ENCODE measurements around the gene ATP6V0A1. TPM values are rescaled to one million over a fixed set of nuclear protein-coding genes. Genes with fewer than 3 reads are reported as not detected.
"Not testable (repeated sequence)": the region's sequence is repeated elsewhere in the genome, so short reads cannot be mapped to it uniquely, and the experiment has no call there.

ATP6V0A1 gene
- polyA plus RNA-seq, 2 donors, result 27.0 to 27.5 TPM

GRCh38 chr17:42431758-42432161, 26.9 kb upstream of the ATP6V0A1 start:
- WGBS, 2 donors, result 41 to 44% methylated on average over 3 of the region's 3 CpGs
- Histone ChIP-seq H3K36me3 (ENCODE audit: control insufficient read depth in 2 of 2, insufficient read depth in 2 of 2, low read length in 1 of 2) (no peaks in the 10 kb centered on the region), H3K9me3 (ENCODE audit: control insufficient read depth in 2 of 2, insufficient read depth in 1 of 2, low read depth in 1 of 2, low read length in 1 of 2) (no peaks in the 10 kb centered on the region), H3K27me3 (ENCODE audit: control insufficient read depth in 1 of 2, insufficient read depth in 2 of 2, low read length in 2 of 2) (no peaks in the 10 kb centered on the region), H3K27ac (ENCODE audit: low read depth in 2 of 2, low read length in 1 of 2) (no peak overlapping the region), H3K4me3 (ENCODE audit: low read depth in 1 of 2, low read length in 2 of 2) (no peak overlapping the region), H3K4me1 (ENCODE audit: control insufficient read depth in 2 of 2, insufficient read depth in 2 of 2, low read length in 1 of 2) (peaks cover 0 to 5% of the 10 kb centered on the region in 2 donors)

DNA sequence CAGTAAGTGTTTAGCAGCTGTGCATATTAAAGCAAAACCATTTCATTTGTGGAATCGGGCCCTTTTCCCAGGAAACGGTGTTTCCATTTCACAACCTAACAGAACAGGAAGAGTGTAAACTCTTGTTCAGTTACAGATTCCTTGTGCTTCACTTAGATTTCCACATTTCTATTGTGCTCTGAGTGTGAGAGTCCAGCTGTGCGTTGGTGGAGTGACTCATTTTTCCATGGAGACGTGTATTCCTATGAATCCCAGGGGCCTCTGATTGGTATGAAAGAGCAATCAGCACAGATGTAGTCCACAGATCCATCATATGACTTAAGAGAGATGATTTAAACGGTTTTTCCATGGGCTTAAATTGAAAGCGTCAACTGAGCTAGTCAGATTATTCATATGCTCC, 22.3 kb upstream of the ATP6V0A1 start:
- 43 to 63% methylated on average over 6 of the region's 6 CpGs for WGBS, 2 donors
- Histone ChIP-seq H3K4me3 (ENCODE audit: low read depth in 1 of 2, low read length in 2 of 2) (no peak overlapping the region), H3K4me1 (ENCODE audit: control insufficient read depth in 2 of 2, insufficient read depth in 2 of 2, low read length in 1 of 2) (no peaks in the 10 kb centered on the region), H3K27ac (ENCODE audit: low read depth in 2 of 2, low read length in 1 of 2) (peak overlapping the region in 1 of 2 donors; percentile 49), H3K27me3 (ENCODE audit: control insufficient read depth in 1 of 2, insufficient read depth in 2 of 2, low read length in 2 of 2) (no peaks in the 10 kb centered on the region), H3K36me3 (ENCODE audit: control insufficient read depth in 2 of 2, insufficient read depth in 2 of 2, low read length in 1 of 2) (no peaks in the 10 kb centered on the region), H3K9me3 (ENCODE audit: control insufficient read depth in 2 of 2, insufficient read depth in 1 of 2, low read depth in 1 of 2, low read length in 1 of 2) (no peaks in the 10 kb centered on the region)

DNA sequence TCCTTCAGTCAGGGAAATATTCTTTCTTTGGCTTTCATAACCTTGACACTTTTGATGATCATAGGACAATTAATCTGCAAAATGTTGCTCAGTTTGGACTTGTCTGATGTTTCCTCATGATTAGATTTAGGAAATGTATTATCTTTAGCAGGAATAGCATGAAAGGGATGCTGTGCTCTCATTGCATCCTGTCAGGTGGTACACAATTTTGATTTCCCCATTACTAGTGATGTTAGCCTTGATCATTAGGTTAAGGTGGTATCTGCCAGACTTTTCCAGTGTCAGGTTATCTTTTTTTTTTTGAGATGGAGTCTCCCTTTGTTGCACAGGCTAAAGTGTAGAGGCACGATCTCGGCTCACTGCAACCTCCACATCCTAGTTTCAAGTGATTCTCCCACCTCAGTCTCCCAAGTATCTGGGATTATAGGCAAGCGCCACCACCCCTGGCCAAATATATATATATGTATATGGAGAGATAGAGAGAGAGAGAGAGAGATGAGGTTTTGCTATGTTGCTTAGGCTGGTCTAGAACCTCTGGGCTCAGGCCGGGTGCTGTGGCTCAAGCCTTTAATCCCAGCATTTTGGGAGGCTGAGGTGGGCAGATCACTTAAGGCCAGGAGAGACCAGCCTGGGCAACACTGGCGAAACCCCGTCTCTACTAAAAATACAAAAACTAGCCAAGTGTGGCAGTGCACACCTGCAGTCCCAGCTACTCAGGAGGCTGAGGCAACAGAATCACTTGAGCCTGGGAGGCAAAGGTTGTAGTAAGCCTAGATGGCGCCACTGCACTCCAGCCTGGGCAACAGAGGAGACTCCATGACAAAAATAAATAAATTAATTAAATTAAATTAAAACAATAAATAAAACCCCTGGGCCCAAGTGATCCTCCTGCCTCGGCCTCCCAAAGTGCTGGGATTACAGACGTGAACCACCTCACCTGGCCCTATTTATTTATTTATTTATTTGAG, 19.8 kb upstream of the ATP6V0A1 start:
- Histone ChIP-seq H3K9me3 (ENCODE audit: control insufficient read depth in 2 of 2, insufficient read depth in 1 of 2, low read depth in 1 of 2, low read length in 1 of 2) (no peaks in the 10 kb centered on the region), H3K27me3 (ENCODE audit: control insufficient read depth in 1 of 2, insufficient read depth in 2 of 2, low read length in 2 of 2) (no peaks in the 10 kb centered on the region), H3K4me3 (ENCODE audit: low read depth in 1 of 2, low read length in 2 of 2) (no peak overlapping the region), H3K4me1 (ENCODE audit: control insufficient read depth in 2 of 2, insufficient read depth in 2 of 2, low read length in 1 of 2) (no peaks in the 10 kb centered on the region), H3K27ac (ENCODE audit: low read depth in 2 of 2, low read length in 1 of 2) (no peak overlapping the region), H3K36me3 (ENCODE audit: control insufficient read depth in 2 of 2, insufficient read depth in 2 of 2, low read length in 1 of 2) (no peaks in the 10 kb centered on the region)
- WGBS, 2 donors, result 82 to 91% methylated on average over 9 of the region's 9 CpGs

GRCh38 chr17:42441371-42442195, 17.1 kb upstream of the ATP6V0A1 start:
- Histone ChIP-seq H3K4me3 (ENCODE audit: low read depth in 1 of 2, low read length in 2 of 2) (no peak overlapping the region), H3K36me3 (ENCODE audit: control insufficient read depth in 2 of 2, insufficient read depth in 2 of 2, low read length in 1 of 2) (no peaks in the 10 kb centered on the region), H3K27ac (ENCODE audit: low read depth in 2 of 2, low read length in 1 of 2) (no peak overlapping the region), H3K27me3 (ENCODE audit: control insufficient read depth in 1 of 2, insufficient read depth in 2 of 2, low read length in 2 of 2) (no peaks in the 10 kb centered on the region), H3K4me1 (ENCODE audit: control insufficient read depth in 2 of 2, insufficient read depth in 2 of 2, low read length in 1 of 2) (no peaks in the 10 kb centered on the region), H3K9me3 (ENCODE audit: control insufficient read depth in 2 of 2, insufficient read depth in 1 of 2, low read depth in 1 of 2, low read length in 1 of 2) (no peaks in the 10 kb centered on the region)
- 57 to 63% methylated on average over 7 of the region's 7 CpGs for WGBS, 2 donors

DNA sequence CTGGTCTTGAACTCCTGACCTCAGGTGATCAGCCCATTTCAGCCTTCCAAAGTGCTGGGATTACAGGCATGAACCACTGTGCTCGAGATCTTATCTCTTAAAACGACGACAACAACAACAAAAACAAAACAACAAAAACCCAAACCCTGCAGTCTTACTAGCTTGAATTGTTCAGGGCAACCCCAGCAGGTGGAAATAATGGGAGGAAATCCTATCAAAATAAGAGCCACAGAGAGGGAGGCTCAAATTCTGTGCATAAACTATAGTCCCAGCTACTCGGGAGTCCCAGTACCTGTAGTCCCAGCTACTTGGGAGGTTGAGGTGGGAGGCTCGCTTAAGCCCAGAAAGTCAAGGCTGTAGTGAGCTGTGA, 16.5 kb upstream of the ATP6V0A1 start:
- no peaks in the 10 kb centered on the region for H3K9me3 ChIP-seq (ENCODE audit: control insufficient read depth in 2 of 2, insufficient read depth in 1 of 2, low read depth in 1 of 2, low read length in 1 of 2)
- H3K36me3 ChIP-seq (ENCODE audit: control insufficient read depth in 2 of 2, insufficient read depth in 2 of 2, low read length in 1 of 2), result no peaks in the 10 kb centered on the region
- no peaks in the 10 kb centered on the region for H3K27me3 ChIP-seq (ENCODE audit: control insufficient read depth in 1 of 2, insufficient read depth in 2 of 2, low read length in 2 of 2)
- no peak overlapping the region for H3K4me3 ChIP-seq (ENCODE audit: low read depth in 1 of 2, low read length in 2 of 2)
- no peaks in the 10 kb centered on the region for H3K4me1 ChIP-seq (ENCODE audit: control insufficient read depth in 2 of 2, insufficient read depth in 2 of 2, low read length in 1 of 2)
- 47 to 58% methylated on average over 5 of the region's 5 CpGs for WGBS, 2 donors
- H3K27ac ChIP-seq (ENCODE audit: low read depth in 2 of 2, low read length in 1 of 2), result no peak overlapping the region

- not testable (repeated sequence) for H3K9me3 ChIP-seq (ENCODE audit: control insufficient read depth in 2 of 2, insufficient read depth in 1 of 2, low read depth in 1 of 2, low read length in 1 of 2); H3K4me1 ChIP-seq (ENCODE audit: control insufficient read depth in 2 of 2, insufficient read depth in 2 of 2, low read length in 1 of 2); H3K27me3 ChIP-seq (ENCODE audit: control insufficient read depth in 1 of 2, insufficient read depth in 2 of 2, low read length in 2 of 2); H3K27ac ChIP-seq (ENCODE audit: low read depth in 2 of 2, low read length in 1 of 2); H3K36me3 ChIP-seq (ENCODE audit: control insufficient read depth in 2 of 2, insufficient read depth in 2 of 2, low read length in 1 of 2); H3K4me3 ChIP-seq (ENCODE audit: low read depth in 1 of 2, low read length in 2 of 2)
- WGBS, 2 donors, result 95 to 97% methylated on average over 19 to 24 of the region's 27 CpGs
These were observed 9.5 kb upstream of the ATP6V0A1 start for GRCh38 chr17:42449176-42449575.

- H3K36me3 ChIP-seq (ENCODE audit: control insufficient read depth in 2 of 2, insufficient read depth in 2 of 2, low read length in 1 of 2); H3K4me1 ChIP-seq (ENCODE audit: control insufficient read depth in 2 of 2, insufficient read depth in 2 of 2, low read length in 1 of 2); H3K27ac ChIP-seq (ENCODE audit: low read depth in 2 of 2, low read length in 1 of 2); H3K4me3 ChIP-seq (ENCODE audit: low read depth in 1 of 2, low read length in 2 of 2); H3K9me3 ChIP-seq (ENCODE audit: control insufficient read depth in 2 of 2, insufficient read depth in 1 of 2, low read depth in 1 of 2, low read length in 1 of 2); H3K27me3 ChIP-seq (ENCODE audit: control insufficient read depth in 1 of 2, insufficient read depth in 2 of 2, low read length in 2 of 2): not testable (repeated sequence)
- WGBS, 2 donors, result no CpG with 5 or more reads among the region's 2 CpGs
These were observed 8.8 kb upstream of the ATP6V0A1 start for GRCh38 chr17:42449838-42450237.

- H3K4me3 ChIP-seq (ENCODE audit: low read depth in 1 of 2, low read length in 2 of 2); H3K27ac ChIP-seq (ENCODE audit: low read depth in 2 of 2, low read length in 1 of 2); H3K9me3 ChIP-seq (ENCODE audit: control insufficient read depth in 2 of 2, insufficient read depth in 1 of 2, low read depth in 1 of 2, low read length in 1 of 2); H3K4me1 ChIP-seq (ENCODE audit: control insufficient read depth in 2 of 2, insufficient read depth in 2 of 2, low read length in 1 of 2); H3K27me3 ChIP-seq (ENCODE audit: control insufficient read depth in 1 of 2, insufficient read depth in 2 of 2, low read length in 2 of 2); H3K36me3 ChIP-seq (ENCODE audit: control insufficient read depth in 2 of 2, insufficient read depth in 2 of 2, low read length in 1 of 2): not testable (repeated sequence)
- WGBS, 2 donors, result 77 to 82% methylated on average over 5 of the region's 5 CpGs
These were observed 7.4 kb upstream of the ATP6V0A1 start for GRCh38 chr17:42451270-42451669.

DNA sequence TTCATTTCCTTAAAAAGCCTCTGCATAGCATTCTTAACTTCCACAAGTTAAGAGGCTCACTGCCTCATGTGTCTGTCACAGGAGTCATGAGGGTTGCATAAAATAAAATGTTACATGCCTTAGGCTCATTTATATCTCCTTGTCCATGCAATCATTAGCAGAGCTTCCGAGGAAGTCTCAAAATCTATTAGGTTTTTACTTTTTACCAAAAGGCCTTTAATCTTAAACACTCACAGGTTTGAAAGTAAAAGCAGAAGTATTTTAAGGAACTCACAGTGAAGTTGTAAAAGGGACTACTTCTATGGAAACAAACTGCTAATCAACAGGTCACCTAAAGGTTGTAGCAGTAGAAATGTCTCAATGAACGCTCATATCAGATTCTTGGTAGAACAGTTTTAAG, 5.2 kb upstream of the ATP6V0A1 start:
- no peaks in the 10 kb centered on the region for H3K36me3 ChIP-seq (ENCODE audit: control insufficient read depth in 2 of 2, insufficient read depth in 2 of 2, low read length in 1 of 2)
- no peak overlapping the region for H3K4me3 ChIP-seq (ENCODE audit: low read depth in 1 of 2, low read length in 2 of 2)
- 78 to 84% methylated on average over 2 of the region's 2 CpGs for WGBS, 2 donors
- H3K27ac ChIP-seq (ENCODE audit: low read depth in 2 of 2, low read length in 1 of 2), result no peak overlapping the region
- H3K4me1 ChIP-seq (ENCODE audit: control insufficient read depth in 2 of 2, insufficient read depth in 2 of 2, low read length in 1 of 2), result no peaks in the 10 kb centered on the region
- H3K9me3 ChIP-seq (ENCODE audit: control insufficient read depth in 2 of 2, insufficient read depth in 1 of 2, low read depth in 1 of 2, low read length in 1 of 2), result no peaks in the 10 kb centered on the region
- no peaks in the 10 kb centered on the region for H3K27me3 ChIP-seq (ENCODE audit: control insufficient read depth in 1 of 2, insufficient read depth in 2 of 2, low read length in 2 of 2)

Data from esophagus (tissue), 2 donors.